H1 (cell line): Measurements from ENCODE around the gene DPEP2NB. TPM values are rescaled to one million over a fixed set of nuclear protein-coding genes. Genes with fewer than 3 reads are reported as not detected.

Source experiments
- GABPA ChIP-seq: IDR thresholded peaks from 2 replicates; pipeline ENCODE4 v1.6.1; 2011; ENCODE audit warnings: mild to moderate bottlenecking, low read length, moderate library complexity, borderline replicate concordance; ENCODE audit not compliant: insufficient read depth
- HDAC2 ChIP-seq, 2 experiments: fragments of 300-600 bp in 1 of 2; sonication (generic) in 1 of 2; IDR thresholded peaks; 2 replicates each; pipeline ENCODE4 v1.6.1; 2011 to 2012; ENCODE audit warnings: low read depth in 2 of 2, low read length in 2 of 2, mild to moderate bottlenecking in 2 of 2, moderate library complexity in 2 of 2, borderline replicate concordance in 1 of 2, inconsistent platforms in 1 of 2
- TAF1 ChIP-seq: IDR thresholded peaks from 2 replicates; pipeline ENCODE4 v1.6.1; 2011; ENCODE audit warnings: mild to moderate bottlenecking, low read depth, low read length
- polyA plus RNA-seq, 7 experiments: library from polyadenylated mRNA; depleted of rRNA in 3 of 7; stranded (reverse) in 5 of 7; unstranded in 2 of 7; fragments of >200 nt in 5 of 7; fragments of 200-250 nt in 2 of 7; gene quantifications; 1 replicate in 5 of 7; 2 replicates in 1 of 7; 4 replicates in 1 of 7; pipeline versions ENCODE4 v1.2.1 to v1.2.3, GENCODE V29; 2011 to 2013; ENCODE audit warnings: missing spikeins in 2 of 7, mixed read lengths in 2 of 7
- total RNA-seq: library from RNA; stranded (reverse); fragmentation: NEBNext Ultra II Directional; extraction: Animal tissue kit (Norgen Biotek cat#: 25700); gene quantifications from 2 replicates; pipeline ENCODE4 v1.2.1, GENCODE V29; 2021

DPEP2NB gene
- total and polyA plus RNA-seq, 2 of the 8 experiments (the other 6 are each of a cell fraction or from before 2014, with no cell fraction given): not detected

DNA sequence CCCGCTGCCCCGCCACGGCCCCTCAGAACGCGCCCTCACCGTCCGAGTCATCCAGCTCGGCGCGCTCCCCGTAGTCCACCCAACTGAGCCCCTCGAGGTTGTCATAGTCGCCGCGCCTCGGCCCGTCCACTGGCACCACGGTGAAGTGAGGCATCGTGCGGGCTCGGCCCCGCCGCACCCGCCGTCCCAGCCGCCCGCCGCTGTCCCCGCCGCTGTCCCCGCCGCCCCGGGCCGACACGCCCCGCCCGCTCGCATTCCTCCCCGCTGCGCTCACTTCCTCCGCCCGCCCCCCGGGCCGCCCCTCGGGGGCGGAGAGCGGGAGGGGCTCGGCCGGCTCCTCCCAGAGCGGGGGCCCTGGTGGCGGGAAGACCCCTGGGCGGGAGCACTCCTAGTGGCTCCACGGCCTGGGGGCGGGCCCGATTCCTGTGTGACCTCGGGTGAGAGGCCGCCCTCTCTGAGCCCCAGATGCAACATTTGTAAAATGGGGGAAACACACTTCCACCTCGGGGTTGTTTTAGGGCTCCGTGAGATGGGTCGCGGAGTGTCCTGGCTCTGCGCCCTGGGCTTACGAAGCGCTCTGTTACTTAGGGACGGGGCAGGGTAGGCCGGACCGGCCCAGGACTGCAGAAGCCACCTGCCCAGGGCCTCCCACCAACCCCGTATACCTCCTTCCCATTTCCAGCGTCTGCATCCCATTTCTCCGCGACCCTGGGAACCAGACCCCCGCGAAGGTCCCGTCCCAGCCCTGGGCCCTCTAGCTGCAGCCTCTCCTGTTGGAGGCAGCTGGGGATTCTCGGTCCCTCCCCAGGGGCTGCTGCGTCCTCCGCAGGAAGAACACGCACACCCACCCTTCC, 47.1 kb downstream of the DPEP2NB start, which contains the start of gene SLC12A4 (continued):
- 0 out of 2 replicates have a peak, but pooled peaks have one; percentile 29 for TF ChIP-seq GABPA
- 0 out of 2 replicates have a peak, but pooled peaks have one; percentile 23 for TF ChIP-seq TAF1
- peak in 1 of 2 experiments; percentile 69; a peak in 1 of 4 replicates for TF ChIP-seq HDAC2 (IDR thresholded peaks at IDR 0.05; ENCODE audit: borderline replicate concordance in 1 of 2, low read depth in 2 of 2, low read length in 2 of 2)
